ENCODE measurements around the gene VWA5A.

DNA sequence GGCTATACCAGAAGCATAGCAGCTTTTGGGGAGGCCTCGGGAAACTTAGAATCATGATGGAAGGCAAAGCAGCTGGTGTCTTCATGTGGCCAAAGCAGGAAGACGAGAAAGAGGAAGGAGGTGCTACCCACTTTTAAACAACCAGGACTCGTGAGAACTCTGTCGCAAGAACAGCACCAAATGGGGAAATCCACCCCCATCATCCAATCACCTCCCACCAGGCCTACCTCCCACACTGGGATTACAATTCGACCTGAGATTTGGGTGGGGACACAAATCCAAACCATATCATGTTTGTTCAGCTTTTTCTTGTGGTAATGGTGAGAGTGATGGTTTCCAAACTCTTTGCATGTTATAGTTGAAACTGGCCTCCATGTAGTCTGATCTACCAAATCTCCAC lies 35.4 kb downstream of the VWA5A start:
- no peak for TF ChIP-seq EZH2 (IDR thresholded peaks at IDR 0.05; ENCODE audit: borderline replicate concordance, low read length)
- TF ChIP-seq, protein P1, sequence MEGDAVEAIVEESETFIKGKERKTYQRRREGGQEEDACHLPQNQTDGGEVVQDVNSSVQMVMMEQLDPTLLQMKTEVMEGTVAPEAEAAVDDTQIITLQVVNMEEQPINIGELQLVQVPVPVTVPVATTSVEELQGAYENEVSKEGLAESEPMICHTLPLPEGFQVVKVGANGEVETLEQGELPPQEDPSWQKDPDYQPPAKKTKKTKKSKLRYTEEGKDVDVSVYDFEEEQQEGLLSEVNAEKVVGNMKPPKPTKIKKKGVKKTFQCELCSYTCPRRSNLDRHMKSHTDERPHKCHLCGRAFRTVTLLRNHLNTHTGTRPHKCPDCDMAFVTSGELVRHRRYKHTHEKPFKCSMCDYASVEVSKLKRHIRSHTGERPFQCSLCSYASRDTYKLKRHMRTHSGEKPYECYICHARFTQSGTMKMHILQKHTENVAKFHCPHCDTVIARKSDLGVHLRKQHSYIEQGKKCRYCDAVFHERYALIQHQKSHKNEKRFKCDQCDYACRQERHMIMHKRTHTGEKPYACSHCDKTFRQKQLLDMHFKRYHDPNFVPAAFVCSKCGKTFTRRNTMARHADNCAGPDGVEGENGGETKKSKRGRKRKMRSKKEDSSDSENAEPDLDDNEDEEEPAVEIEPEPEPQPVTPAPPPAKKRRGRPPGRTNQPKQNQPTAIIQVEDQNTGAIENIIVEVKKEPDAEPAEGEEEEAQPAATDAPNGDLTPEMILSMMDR (IDR thresholded peaks at IDR 0.05; ENCODE audit: low read length) = no peak
